Uterus (tissue), 4 donors: ENCODE measurements around the gene ITGA6. TPM values are rescaled to one million over a fixed set of nuclear protein-coding genes. Genes with fewer than 3 reads are reported as not detected.

Experiments
- total RNA-seq, 4 donors: library from RNA; depleted of rRNA in 3 of 4; stranded (reverse); fragments of >200 nt in 3 of 4; gene quantifications; one replicate each; pipeline versions ENCODE4 v1.1.0 to v1.2.4, GENCODE V29; 2014 to 2023
- donor health status: DM: yes; HTN: yes; CAD: no.

Gene ITGA6
- total RNA-seq, 4 donors from 2014 or later, result 57.4 to 195 (median 120) TPM

Other genes starting within 250 kb of the ITGA6 start
- gene PDK1, start 128.5 kb downstream of the ITGA6 start, total RNA-seq, result 10 to 100 TPM in 3 of 4 donors, 1 to 10 TPM in 1; 1.5 to 42.4 (median 20.1) TPM